H9 (cell line): ENCODE data around the gene CCL19. TPM values are rescaled to one million over a fixed set of nuclear protein-coding genes. Genes with fewer than 3 reads are reported as not detected.

Source experiments
- DNase-seq: peaks from one replicate; pipeline ENCODE4 v3.0.0-alpha.2; 2017
- H2AFZ ChIP-seq: one replicate; pipeline ENCODE4 v1.6.1; 2013; ENCODE audit warnings: mild to moderate bottlenecking, low read length, control low read depth, moderate library complexity
- H2AK5ac ChIP-seq: 2 replicates; pipeline ENCODE4 v1.6.1; 2013; ENCODE audit warnings: low read length, control low read depth, mixed read lengths; ENCODE audit not compliant: insufficient read length
- H2BK120ac ChIP-seq: one replicate; pipeline ENCODE4 v1.6.1; 2013; ENCODE audit warnings: low read depth, mild to moderate bottlenecking, low read length, control low read depth, inconsistent platforms; ENCODE audit not compliant: poor library complexity, severe bottlenecking
- H2BK12ac ChIP-seq: 2 replicates; pipeline ENCODE4 v1.6.1; 2013; ENCODE audit warnings: low read length, control low read depth, mixed read lengths, low read depth; ENCODE audit not compliant: insufficient read length
- H2BK15ac ChIP-seq: 2 replicates; pipeline ENCODE4 v1.6.1; 2013; ENCODE audit warnings: low read depth, low read length, control low read depth
- H2BK20ac ChIP-seq: one replicate; pipeline ENCODE4 v1.6.1; 2013; ENCODE audit warnings: low read depth, mild to moderate bottlenecking, low read length, control low read depth, inconsistent platforms; ENCODE audit not compliant: poor library complexity, severe bottlenecking
- H2BK5ac ChIP-seq: 2 replicates; pipeline ENCODE4 v1.6.1; 2013; ENCODE audit warnings: low read length, control low read depth, mixed read lengths; ENCODE audit not compliant: insufficient read length
- H3K14ac ChIP-seq: 2 replicates; pipeline ENCODE4 v1.6.1; 2013; ENCODE audit warnings: low read length, control low read depth; ENCODE audit not compliant: insufficient read depth
- H3K18ac ChIP-seq: 2 replicates; pipeline ENCODE4 v1.6.1; 2013; ENCODE audit warnings: low read depth, mild to moderate bottlenecking, mixed read lengths, low read length, control low read depth; ENCODE audit not compliant: insufficient read length
- H3K23ac ChIP-seq: 2 replicates; pipeline ENCODE4 v1.6.1; 2013; ENCODE audit warnings: low read length, control low read depth, mixed read lengths, low read depth; ENCODE audit not compliant: insufficient read length
- H3K23me2 ChIP-seq: 2 replicates; pipeline ENCODE4 v1.6.1; 2013; ENCODE audit warnings: low read depth, mild to moderate bottlenecking, mixed read lengths, low read length, control low read depth; ENCODE audit not compliant: insufficient read length, poor library complexity, severe bottlenecking
- H3K27ac ChIP-seq: 2 replicates; pipeline ENCODE4 v1.5.1; 2013; ENCODE audit warnings: low read length, control low read depth, mixed read lengths, low read depth; ENCODE audit not compliant: insufficient read length
- H3K27me3 ChIP-seq: 2 replicates; pipeline ENCODE4 v1.6.1; 2013; ENCODE audit warnings: low read length, control low read depth, inconsistent platforms; ENCODE audit not compliant: insufficient read depth
- H3K4ac ChIP-seq: 2 replicates; pipeline ENCODE4 v1.6.1; 2013; ENCODE audit warnings: low read depth, mild to moderate bottlenecking, control low read depth, inconsistent platforms, low read length, moderate library complexity
- H3K4me1 ChIP-seq: 2 replicates; pipeline ENCODE4 v1.6.1; 2013; ENCODE audit warnings: low read length, control low read depth, inconsistent platforms; ENCODE audit not compliant: insufficient read depth
- H3K4me2 ChIP-seq: 2 replicates; pipeline ENCODE4 v1.6.1; 2013; ENCODE audit warnings: low read length, control low read depth, mixed read lengths; ENCODE audit not compliant: insufficient read length, insufficient read depth
- H3K56ac ChIP-seq: 2 replicates; pipeline ENCODE4 v1.6.1; 2013; ENCODE audit warnings: low read depth, mild to moderate bottlenecking, mixed read lengths, low read length, control low read depth; ENCODE audit not compliant: insufficient read length
- H3K79me1 ChIP-seq: 2 replicates; pipeline ENCODE4 v1.6.1; 2013; ENCODE audit warnings: low read depth, mild to moderate bottlenecking, moderate library complexity, low read length, control low read depth, inconsistent platforms; ENCODE audit not compliant: insufficient read depth, poor library complexity, severe bottlenecking
- H3K79me2 ChIP-seq: 2 replicates; pipeline ENCODE4 v1.6.1; 2013; ENCODE audit warnings: low read length, control low read depth, inconsistent platforms; ENCODE audit not compliant: insufficient read depth
- H3K9ac ChIP-seq: 2 replicates; pipeline ENCODE4 v1.6.1; 2013; ENCODE audit warnings: low read length, control low read depth, mixed read lengths; ENCODE audit not compliant: insufficient read length; ENCODE audit errors: extremely low read depth
- H3K9me3 ChIP-seq: one replicate; pipeline ENCODE4 v1.6.1; 2013; ENCODE audit warnings: low read depth, low read length, inconsistent platforms; ENCODE audit not compliant: control insufficient read depth
- H3T11ph ChIP-seq: one replicate; pipeline ENCODE4 v1.6.1; 2013; ENCODE audit warnings: mild to moderate bottlenecking, low read length, control low read depth, inconsistent platforms
- H4K20me1 ChIP-seq: one replicate; pipeline ENCODE4 v1.6.1; 2013; ENCODE audit not compliant: control insufficient read depth, insufficient read length, insufficient read depth
- H4K5ac ChIP-seq: 2 replicates; pipeline ENCODE4 v1.6.1; 2013; ENCODE audit warnings: low read depth, mild to moderate bottlenecking, mixed read lengths, low read length, control low read depth; ENCODE audit not compliant: insufficient read length
- H4K8ac ChIP-seq: replicated peaks from 2 replicates; pipeline ENCODE4 v1.6.1; 2013; ENCODE audit warnings: low read length, control low read depth, mixed read lengths, low read depth; ENCODE audit not compliant: insufficient read length
- H4K91ac ChIP-seq: 2 replicates; pipeline ENCODE4 v1.6.1; 2013; ENCODE audit warnings: low read depth, mild to moderate bottlenecking, moderate library complexity, mixed read lengths, low read length, control low read depth; ENCODE audit not compliant: insufficient read length
- H3K27ac Mint-ChIP-seq, 3 experiments: 2 replicates in 2 of 3; 3 replicates in 1 of 3; pipeline ENCODE4 v1.8.0; 2020 to 2021; ENCODE audit warnings: mixed read lengths in 3 of 3, mild to moderate bottlenecking in 1 of 3, moderate library complexity in 1 of 3
- H3K27me3 Mint-ChIP-seq: 2 replicates; pipeline ENCODE4 v1.8.0; 2021; ENCODE audit warnings: low read depth, mild to moderate bottlenecking, moderate library complexity, mixed read lengths
- H3K36me3 Mint-ChIP-seq, 3 experiments: 2 replicates in 2 of 3; 3 replicates in 1 of 3; pipeline ENCODE4 v1.8.0; 2020 to 2021; ENCODE audit warnings: low read depth in 3 of 3, mixed read lengths in 3 of 3; ENCODE audit not compliant: insufficient read depth in 1 of 3
- H3K4me1 Mint-ChIP-seq, 2 experiments: 2 replicates each; pipeline ENCODE4 v1.8.0; 2020; ENCODE audit warnings: mixed read lengths in 2 of 2
- H3K4me3 Mint-ChIP-seq, 2 experiments: 2 replicates in 1 of 2; 3 replicates in 1 of 2; pipeline ENCODE4 v1.8.0; 2020 to 2021; ENCODE audit warnings: mild to moderate bottlenecking in 2 of 2, mixed read lengths in 2 of 2, moderate library complexity in 1 of 2
- H3K9me3 Mint-ChIP-seq, 2 experiments: 2 replicates in 1 of 2; 3 replicates in 1 of 2; pipeline ENCODE4 v1.8.0; 2020; ENCODE audit warnings: mild to moderate bottlenecking in 2 of 2, mixed read lengths in 2 of 2, moderate library complexity in 1 of 2
- WGBS: extraction: QIAGEN DNeasy Blood & Tissue Kit; methylation state at CpG from one replicate; pipeline ENCODE4 v1.1.7; 2013; ENCODE audit warnings: missing lambda C conversion rate, low lambda C conversion rate, mixed read lengths; ENCODE audit not compliant: insufficient read length; ENCODE audit errors: extremely low coverage; 5-methylcytosine and 5-hydroxymethylcytosine counted together
- total RNA-seq: library from RNA; stranded (reverse); gene quantifications from 2 replicates; pipeline ENCODE4 v1.2.1, GENCODE V29; 2021
- TF ChIP-seq, protein P1 (sequence below): fragments of 200-600 bp; sonication (generic); conservative IDR thresholded peaks from 3 replicates; pipeline ENCODE4 v1.8.0; 2021; ENCODE audit warnings: antibody characterized with exemption, mild to moderate bottlenecking

Gene CCL19
- total RNA-seq, 1 experiment from 2014 or later, result not detected

DNA sequence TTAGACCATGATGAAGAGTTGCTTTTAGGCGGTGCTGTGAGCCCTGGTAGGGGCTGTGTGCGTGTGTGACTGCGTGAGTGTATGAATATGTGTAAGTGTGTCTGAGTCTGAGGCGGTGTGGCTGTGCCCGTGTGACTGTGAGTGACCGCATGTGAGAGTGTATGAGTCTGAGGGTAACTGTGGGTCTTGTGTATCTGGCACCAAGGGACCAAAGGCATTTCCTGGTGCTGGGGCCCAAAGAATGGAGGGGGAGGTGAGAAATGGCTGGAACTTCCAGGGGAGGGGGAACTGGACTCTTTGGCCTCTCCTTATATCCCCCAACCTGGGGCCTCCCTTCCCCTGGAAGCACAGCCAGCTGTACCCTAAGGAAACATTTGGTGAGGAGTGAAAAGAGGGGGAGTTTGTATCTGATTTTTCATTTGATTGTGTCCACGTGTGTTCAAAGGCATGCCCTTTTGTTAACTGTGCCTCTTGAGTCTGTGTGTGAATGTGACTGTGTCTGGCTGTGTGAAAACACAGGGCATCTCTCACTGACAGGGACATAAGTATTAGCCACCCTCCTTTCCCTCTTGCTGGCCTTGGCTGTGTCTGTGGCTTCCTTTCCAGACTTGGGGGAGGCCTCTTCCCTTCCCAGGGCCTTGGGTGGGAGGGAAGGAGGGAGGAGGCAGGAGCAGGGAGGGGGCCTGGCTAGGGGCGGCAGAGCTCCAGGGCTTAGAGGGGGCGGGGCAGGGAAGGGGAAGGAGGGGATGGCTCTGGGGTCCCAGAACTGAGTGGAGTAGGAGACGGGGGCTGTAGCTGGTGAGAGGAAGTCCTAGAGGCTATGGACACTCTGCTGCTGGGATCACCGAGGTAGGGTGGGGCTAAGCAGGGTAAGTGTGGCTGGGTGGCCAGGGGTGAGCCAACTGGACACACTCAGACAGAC lies 37.7 kb downstream of the CCL19 start:
- Histone ChIP-seq H3K9ac (no peak overlapping the region), H4K5ac (no peak overlapping the region), H2BK120ac (no peak overlapping the region), H3K4ac (no peak overlapping the region), H3K79me2 (no peaks in the 10 kb centered on the region), H4K20me1 (peaks cover 3% of the 10 kb centered on the region), H3K9me3 (no peaks in the 10 kb centered on the region), H3K23ac (no peak overlapping the region), H3K4me1 (peaks cover 5% of the 10 kb centered on the region; the same call in 1 of the 2 replicates), H3K4me2 (no peak overlapping the region), H2BK20ac (no peak overlapping the region), H3K18ac (no peak overlapping the region), H2BK5ac (no peak overlapping the region), H3K23me2 (peaks cover 7% of the 10 kb centered on the region), H3K27me3 (no peaks in the 10 kb centered on the region), H3T11ph (no peak overlapping the region), H3K14ac (no peak overlapping the region), H3K79me1 (no peaks in the 10 kb centered on the region), H2AK5ac (no peak overlapping the region), H3K27ac (no peak overlapping the region), H2BK12ac (no peak overlapping the region), H2BK15ac (no peak overlapping the region), H2AFZ (no peak overlapping the region), H3K56ac (no peak overlapping the region), H4K8ac (no peak overlapping the region), H4K91ac (no peak overlapping the region)
- TF ChIP-seq, protein P1, sequence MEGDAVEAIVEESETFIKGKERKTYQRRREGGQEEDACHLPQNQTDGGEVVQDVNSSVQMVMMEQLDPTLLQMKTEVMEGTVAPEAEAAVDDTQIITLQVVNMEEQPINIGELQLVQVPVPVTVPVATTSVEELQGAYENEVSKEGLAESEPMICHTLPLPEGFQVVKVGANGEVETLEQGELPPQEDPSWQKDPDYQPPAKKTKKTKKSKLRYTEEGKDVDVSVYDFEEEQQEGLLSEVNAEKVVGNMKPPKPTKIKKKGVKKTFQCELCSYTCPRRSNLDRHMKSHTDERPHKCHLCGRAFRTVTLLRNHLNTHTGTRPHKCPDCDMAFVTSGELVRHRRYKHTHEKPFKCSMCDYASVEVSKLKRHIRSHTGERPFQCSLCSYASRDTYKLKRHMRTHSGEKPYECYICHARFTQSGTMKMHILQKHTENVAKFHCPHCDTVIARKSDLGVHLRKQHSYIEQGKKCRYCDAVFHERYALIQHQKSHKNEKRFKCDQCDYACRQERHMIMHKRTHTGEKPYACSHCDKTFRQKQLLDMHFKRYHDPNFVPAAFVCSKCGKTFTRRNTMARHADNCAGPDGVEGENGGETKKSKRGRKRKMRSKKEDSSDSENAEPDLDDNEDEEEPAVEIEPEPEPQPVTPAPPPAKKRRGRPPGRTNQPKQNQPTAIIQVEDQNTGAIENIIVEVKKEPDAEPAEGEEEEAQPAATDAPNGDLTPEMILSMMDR, result no peak
- Mint-ChIP-seq H3K36me3 (peaks cover 8 to 17% (median 15%) of the 10 kb centered on the region in 3 experiments; a peak in 5 of 7 replicates), H3K9me3 (no peaks in the 10 kb centered on the region), H3K27ac (peak overlapping the region in 2 of 3 experiments; percentile 46 to 72; a peak in 5 of 7 replicates), H3K4me1 (peaks cover 30 to 42% of the 10 kb centered on the region in 2 experiments), H3K27me3 (peaks cover 5% of the 10 kb centered on the region), H3K4me3 (peak overlapping the region in 1 of 2 experiments; percentile 71; a peak in 3 of 5 replicates)
- WGBS, result no CpG with 5 or more reads among the region's 11 CpGs
- DNase-seq, result no peak
